K562 (cell line): ENCODE data around the gene SMC6. TPM values are rescaled to one million over a fixed set of nuclear protein-coding genes. Genes with fewer than 3 reads are reported as not detected.

Experiments used
- ATAC-seq: fragments of 200-7000 bp; cut with Tn5 transposase; 3 replicates; pipeline ENCODE4 v1.9.1; 2020; ENCODE audit warnings: moderate library complexity
- BruUV-seq: library from RNA; stranded (reverse); fragments of 400-500 nt; replicated peaks from 2 replicates; lab custom pipeline; 2021; lab: Mats Ljungman, UMichigan
- CTCF ChIA-PET: fragments of 300-600 bp; formaldehyde crosslinking; extraction: SDS; loops from one replicate; lab custom pipeline; 2021; ENCODE audit warnings: low intra/inter-chr PET ratio; lab: Yijun Ruan, JAX
- POLR2A ChIA-PET: fragments of 300-600, 350-650 bp; sonication (Branson Sonifier 250); formaldehyde crosslinking; extraction: SDS; loops from one replicate; lab custom pipeline; 2021; ENCODE audit warnings: antibody characterized with exemption, inconsistent platforms; lab: Yijun Ruan, JAX
- DNase-seq, 4 experiments: peaks; one replicate each; pipeline versions ENCODE4 v3.0.0 to v3.0.0-alpha.2; 2011 to 2018; ENCODE audit warnings: low spot score in 3 of 4, mixed read lengths in 3 of 4; ENCODE audit errors: extremely low read depth in 1 of 4
- FAIRE-seq: peaks from 2 replicates; lab custom pipeline; 2011; peaks lifted over from hg19 to GRCh38; lab: Jason Lieb, UNC
- H2AFZ ChIP-seq: 2 replicates; pipeline ENCODE4 v1.6.0; 2011; ENCODE audit warnings: low read depth, low read length, control low read depth, inconsistent platforms
- H3K27ac ChIP-seq: fragments of 200-600 bp; 3 replicates; pipeline ENCODE4 v1.8.0; 2011; ENCODE audit warnings: low read depth, mild to moderate bottlenecking, control low read depth, inconsistent platforms, low read length, moderate library complexity, mixed read lengths; ENCODE audit errors: extremely low read depth
- H3K27me3 ChIP-seq, 2 experiments: fragments of 300-600 bp in 1 of 2; 2 replicates in 1 of 2; 3 replicates in 1 of 2; pipeline versions ENCODE4 v1.6.0 to v1.8.0; 2011; ENCODE audit warnings: inconsistent platforms in 2 of 2, low read length in 2 of 2, mild to moderate bottlenecking in 1 of 2, mixed read lengths in 1 of 2, moderate library complexity in 1 of 2; ENCODE audit not compliant: control insufficient read depth in 2 of 2, insufficient read depth in 2 of 2
- H3K36me3 ChIP-seq: fragments of 300-600 bp; 3 replicates; pipeline ENCODE4 v1.8.0; 2011; ENCODE audit warnings: mild to moderate bottlenecking, low read length, inconsistent platforms; ENCODE audit not compliant: control insufficient read depth, insufficient read depth
- H3K4me1 ChIP-seq, 2 experiments: fragments of 200-600 bp in 1 of 2; replicated peaks in 1 of 2; 2 replicates in 1 of 2; 3 replicates in 1 of 2; pipeline versions ENCODE4 v1.5.1 to v1.8.0; 2011; ENCODE audit warnings: inconsistent platforms in 2 of 2, low read length in 2 of 2, mild to moderate bottlenecking in 1 of 2, mixed read lengths in 1 of 2, moderate library complexity in 1 of 2; ENCODE audit not compliant: control insufficient read depth in 2 of 2, insufficient read depth in 2 of 2
- H3K4me2 ChIP-seq: 2 replicates; pipeline ENCODE4 v1.6.1; 2011; ENCODE audit warnings: low read length, control low read depth, inconsistent platforms, mixed read lengths; ENCODE audit not compliant: insufficient read depth
- H3K4me3 ChIP-seq: fragments of 200-600 bp; sonication (generic), shearing (Covaris generic); 2 replicates; pipeline ENCODE4 v1.5.1; 2016; ENCODE audit warnings: control low read depth, inconsistent platforms
- H3K79me2 ChIP-seq: fragments of 200-600 bp; 3 replicates; pipeline ENCODE4 v1.8.0; 2011; ENCODE audit warnings: low read length, inconsistent platforms; ENCODE audit not compliant: control insufficient read depth, insufficient read depth
- H3K9ac ChIP-seq, 2 experiments: 2 replicates each; pipeline versions ENCODE4 v1.6.0 to v1.6.1; 2011; ENCODE audit warnings: low read depth in 2 of 2, low read length in 2 of 2, control low read depth in 1 of 2, inconsistent platforms in 1 of 2, mild to moderate bottlenecking in 1 of 2, mixed read lengths in 1 of 2; ENCODE audit not compliant: insufficient read depth in 1 of 2
- H3K9me1 ChIP-seq: one replicate; pipeline ENCODE4 v1.6.0; 2011; ENCODE audit warnings: inconsistent platforms, mild to moderate bottlenecking, low read length, moderate library complexity; ENCODE audit not compliant: control insufficient read depth, insufficient read depth
- H3K9me3 ChIP-seq: replicated peaks from 2 replicates; pipeline ENCODE4 v1.5.1; 2011; ENCODE audit warnings: low read depth, low read length, inconsistent platforms; ENCODE audit not compliant: control insufficient read depth, insufficient read depth
- H4K20me1 ChIP-seq: replicated peaks from 2 replicates; pipeline ENCODE4 v1.6.1; 2011; ENCODE audit warnings: low read length, inconsistent platforms, mixed read lengths; ENCODE audit not compliant: control insufficient read depth, insufficient read depth
- BACH1 ChIP-seq: fragments of 200-800 bp; sonication (Bioruptor generic); IDR thresholded peaks from 2 replicates; pipeline ENCODE4 v1.6.1; 2016; ENCODE audit warnings: missing genetic modification characterization, missing compliant biosample characterization
- BCL6 ChIP-seq: fragments of 250-450 bp; sonication (Bioruptor Pico); IDR thresholded peaks from 2 replicates; pipeline ENCODE4 v1.4.0; 2020
- CTCF ChIP-seq, 3 experiments: IDR thresholded peaks in 2 of 3; conservative IDR thresholded peaks in 1 of 3; 2 replicates each; pipeline ENCODE4 v1.5.1; 2011 to 2012; ENCODE audit warnings: low read length in 3 of 3, mild to moderate bottlenecking in 3 of 3, control low read depth in 2 of 3, improper control_type of control experiment in 1 of 3, inconsistent platforms in 1 of 3, low read depth in 1 of 3, mixed read lengths in 1 of 3, moderate library complexity in 1 of 3; ENCODE audit not compliant: insufficient read depth in 2 of 3
- EGR1 ChIP-seq: fragments of 450-650 bp; conservative IDR thresholded peaks from 2 replicates; pipeline ENCODE4 v1.6.1; 2017; ENCODE audit warnings: mild to moderate bottlenecking
- ESRRA ChIP-seq: fragments of 450-650 bp; IDR thresholded peaks from 2 replicates; pipeline ENCODE4 v1.6.1; 2014; ENCODE audit warnings: low read depth, mild to moderate bottlenecking, moderate library complexity, borderline replicate concordance
- LARP7 ChIP-seq: fragments of 450-650 bp; IDR thresholded peaks from 2 replicates; pipeline ENCODE4 v1.6.1; 2016
- MAFF ChIP-seq: IDR thresholded peaks from 2 replicates; pipeline ENCODE4 v1.6.1; 2012; ENCODE audit warnings: low read length, improper control_type of control experiment
- POLR2A ChIP-seq: fragments of 450-650 bp; conservative IDR thresholded peaks from 2 replicates; pipeline ENCODE4 v1.6.1; 2016
- PTBP1 ChIP-seq: fragments of 200-400 bp; formaldehyde crosslinking; IDR thresholded peaks from 2 replicates; pipeline ENCODE4 v1.6.1; 2017; ENCODE audit warnings: low read depth, low read length
- RBM14 ChIP-seq: fragments of 200-400 bp; formaldehyde crosslinking; IDR thresholded peaks from 2 replicates; pipeline ENCODE4 v1.6.1; 2018; ENCODE audit warnings: low read depth, mild to moderate bottlenecking, low read length, moderate library complexity, borderline replicate concordance; ENCODE audit not compliant: insufficient read depth
- SMARCC2 ChIP-seq: fragments of 450-650 bp; IDR thresholded peaks from 2 replicates; pipeline ENCODE4 v1.6.1; 2017; ENCODE audit warnings: antibody characterized with exemption, moderate library complexity, mild to moderate bottlenecking, low read depth
- ZBTB17 ChIP-seq: fragments of 450-650 bp; formaldehyde crosslinking; IDR thresholded peaks from 2 replicates; pipeline ENCODE4 v1.4.0; 2020; ENCODE audit warnings: mild to moderate bottlenecking
- ZC3H11A ChIP-seq: IDR thresholded peaks from 2 replicates; pipeline ENCODE4 v1.6.1; 2012; ENCODE audit warnings: low read depth, low read length, improper control_type of control experiment
- ZFPM2 ChIP-seq: fragments of 250-450 bp; sonication (Bioruptor Pico); IDR thresholded peaks from 2 replicates; pipeline ENCODE4 v1.5.1; 2022; ENCODE audit warnings: mild to moderate bottlenecking
- ZNF12 ChIP-seq: sonication (generic); formaldehyde crosslinking; IDR thresholded peaks from 2 replicates; pipeline ENCODE4 v1.4.0; 2020; ENCODE audit warnings: mild to moderate bottlenecking, missing genetic modification reagents
- ZNF143 ChIP-seq: sonication (generic); formaldehyde crosslinking; IDR thresholded peaks from 2 replicates; pipeline ENCODE4 v1.9.0; 2022; ENCODE audit warnings: mild to moderate bottlenecking, missing genetic modification reagents
- ZNF280A ChIP-seq: fragments of 450-650 bp; IDR thresholded peaks from 2 replicates; pipeline ENCODE4 v1.6.1; 2018; ENCODE audit warnings: mild to moderate bottlenecking, low read depth; ENCODE audit not compliant: partially characterized antibody
- ZNF398 ChIP-seq: fragments of 250-450 bp; sonication (Bioruptor Pico); IDR thresholded peaks from 2 replicates; pipeline ENCODE4 v1.8.0; 2021; ENCODE audit warnings: moderate library complexity, mild to moderate bottlenecking, inconsistent platforms
- ZNF583 ChIP-seq: fragments of 250-450 bp; sonication (Bioruptor Pico); IDR thresholded peaks from 2 replicates; pipeline ENCODE4 v1.4.0; 2020
- ZNF764 ChIP-seq: fragments of 250-450 bp; sonication (Bioruptor Pico); IDR thresholded peaks from 2 replicates; pipeline ENCODE4 v1.4.0; 2020; ENCODE audit warnings: low read depth, mild to moderate bottlenecking, moderate library complexity
- ZNF766 ChIP-seq: fragments of 200-800 bp; sonication (Bioruptor generic); conservative IDR thresholded peaks from 2 replicates; pipeline ENCODE4 v1.6.1; 2016; ENCODE audit warnings: missing genetic modification characterization, missing compliant biosample characterization
- WGBS: fragments of 100-300 bp; shearing (Covaris generic); methylation state at CpG from one replicate; pipeline ENCODE4 v1.1.6; 2016; ENCODE audit warnings: low coverage, mixed read lengths; ENCODE audit not compliant: insufficient coverage; ENCODE audit errors: missing lambda C conversion rate; 5-methylcytosine and 5-hydroxymethylcytosine counted together
- in situ Hi-C: fragments of 300-500 bp; cut with MboI; formaldehyde crosslinking; loops from 4 replicates; pipeline ENCODE4 v1.15.0; 2018; ENCODE audit warnings: inconsistent platforms, mixed read lengths
- intact Hi-C: fragments of 100-400 bp; cut with micrococcal nuclease; formaldehyde crosslinking; loops from 2 replicates; pipeline ENCODE4 v1.14.2; 2022
- polyA plus RNA-seq, 8 experiments: library from polyadenylated mRNA; depleted of rRNA in 4 of 8; stranded (reverse) in 5 of 8; unstranded in 3 of 8; fragments of >200 nt; fragmentation: Nextera tagmentation in 2 of 8; fragmentation: Illumina TruSeq in 1 of 8; extraction: Ambion mirVana in 2 of 8; extraction: Trizol in 1 of 8; gene quantifications; 2 replicates each; pipeline versions ENCODE4 v1.2.1 to v1.2.3, GENCODE V29; 2011 to 2014; ENCODE audit warnings: inconsistent platforms in 1 of 8, missing spikeins in 1 of 8
- total RNA-seq, 7 experiments: library from RNA; depleted of rRNA in 6 of 7; stranded (reverse); fragments of >200 nt in 6 of 7; fragmentation: Illumina TruSeq in 2 of 7; extraction: Trizol in 2 of 7; gene quantifications; 2 replicates each; pipeline versions ENCODE4 v1.2.1 to v1.2.3, GENCODE V29; 2011 to 2021; ENCODE audit warnings: low replicate concordance in 1 of 7

SMC6 gene
- total and polyA plus RNA-seq, 9 of the 15 experiments (the other 6 are each of a cell fraction or from before 2014, with no cell fraction given) = 14.2 to 75.9 (median 47.7) TPM

- TF ChIP-seq ZNF280A (no peak), ZNF12 (CRISPR knock-in tag) (no peak), ZNF398 (CRISPR knock-in tag) (no peak), ZC3H11A (no peak)
Observed at GRCh38 chr2:17771956-17772355, 18.3 kb upstream of the SMC6 start (continued).

- Histone ChIP-seq H3K27ac (no peak overlapping the region), H4K20me1 (no peaks in the 10 kb centered on the region), H3K9me3 (no peaks in the 10 kb centered on the region), H3K4me3 (no peak overlapping the region), H3K27me3 (no peaks in the 10 kb centered on the region), H3K9me1 (no peaks in the 10 kb centered on the region), H2AFZ (no peak overlapping the region), H3K4me2 (no peak overlapping the region), H3K79me2 (no peaks in the 10 kb centered on the region), H3K36me3 (peaks cover 71% of the 10 kb centered on the region), H3K4me1 (no peaks in the 10 kb centered on the region), H3K9ac (no peak overlapping the region)
- POLR2A ChIA-PET = no interaction called here
- intact Hi-C loops (no loop called here), in situ Hi-C loops (no loop called here)
- DNase-seq (no peak), ATAC-seq (no peak), FAIRE-seq (no peak)
- CTCF ChIA-PET = no interaction called here
- BruUV-seq = no TSS peak
- WGBS = 95% methylated on average over 4 of the region's 4 CpGs
- no peak for TF ChIP-seq ZNF583 (CRISPR knock-in tag)
- no peak for TF ChIP-seq ZNF143
- no peak for TF ChIP-seq POLR2A
- TF ChIP-seq BCL6 (CRISPR knock-in tag) = no peak
- TF ChIP-seq PTBP1 = no peak
- no peak for TF ChIP-seq ZBTB17 (CRISPR knock-in tag)
- TF ChIP-seq RBM14 = no peak
- TF ChIP-seq ZNF764 (CRISPR knock-in tag) = no peak
- TF ChIP-seq SMARCC2 = no peak
- TF ChIP-seq ESRRA = no peak
- no peak for TF ChIP-seq ZNF766 (CRISPR knock-in tag)
- TF ChIP-seq ZFPM2 (CRISPR knock-in tag) = no peak
- no peak for TF ChIP-seq MAFF
- no peak for TF ChIP-seq BACH1
- TF ChIP-seq LARP7 = no peak
- TF ChIP-seq CTCF (IDR thresholded peaks at IDR 0.05 in 2 of 3, conservative IDR thresholded peaks at IDR 0.05 in 1 of 3; ENCODE audit: insufficient read depth in 2 of 3, low read depth in 1 of 3, low read length in 3 of 3) = no peak
- TF ChIP-seq EGR1 = no peak
Observed at GRCh38 chr2:17768894-17769293, 15.3 kb upstream of the SMC6 start.
